Peyer's patch (tissue), 4 donors: ENCODE results near the gene DYNLT4. TPM values are rescaled to one million over a fixed set of nuclear protein-coding genes. Genes with fewer than 3 reads are reported as not detected.

Experiments used
- DNase-seq, 3 donors: peaks; one replicate each; pipeline ENCODE4 v3.0.0-alpha.2; 2017 to 2019
- H3K27ac ChIP-seq, 4 donors: fragments of 200-600 bp; sonication (generic); one replicate each; pipeline ENCODE4 v1.5.1; 2016 to 2019
- H3K27me3 ChIP-seq, 2 donors: fragments of 200-600 bp; sonication (generic); one replicate each; pipeline ENCODE4 v1.5.1; 2019
- H3K36me3 ChIP-seq, 3 donors: fragments of 200-600 bp; sonication (generic); one replicate each; pipeline ENCODE4 v1.5.1; 2016 to 2019
- H3K4me1 ChIP-seq, 4 donors: fragments of 200-600 bp; sonication (generic); one replicate each; pipeline ENCODE4 v1.5.1; 2016 to 2019
- H3K4me3 ChIP-seq, 4 donors: fragments of 200-600 bp; sonication (generic); 1 replicate in 3 of 4; 2 replicates in 1 of 4; pipeline ENCODE4 v1.5.1; 2016 to 2019; ENCODE audit warnings: mild to moderate bottlenecking in 1 of 4
- H3K9me3 ChIP-seq, 4 donors: fragments of 200-600 bp; sonication (generic); one replicate each; pipeline ENCODE4 v1.5.1; 2016 to 2019; ENCODE audit warnings: mild to moderate bottlenecking in 1 of 4
- CTCF ChIP-seq, 6 experiments: fragments of 450-650 bp in 4 of 6; fragments of 200-600 bp in 2 of 6; sonication (generic) in 1 of 6; IDR thresholded peaks; one replicate each; pipeline ENCODE4 v1.5.1; 2017 to 2019; ENCODE audit warnings: antibody characterized with exemption in 6 of 6, mild to moderate bottlenecking in 3 of 6, moderate library complexity in 1 of 6
- POLR2A ChIP-seq, 2 donors: fragments of 450-650 bp; IDR thresholded peaks; one replicate each; pipeline ENCODE4 v1.5.1; 2017; ENCODE audit warnings: antibody characterized with exemption in 2 of 2, mild to moderate bottlenecking in 2 of 2, moderate library complexity in 2 of 2
- total RNA-seq, 4 donors: library from RNA; depleted of rRNA; stranded (reverse); fragments of >200 nt; gene quantifications; one replicate each; pipeline ENCODE4 v1.1.0, GENCODE V29; 2016

DYNLT4 gene
- total RNA-seq, 4 donors from 2014 or later = 3.5 TPM; not detected in 3

DNA sequence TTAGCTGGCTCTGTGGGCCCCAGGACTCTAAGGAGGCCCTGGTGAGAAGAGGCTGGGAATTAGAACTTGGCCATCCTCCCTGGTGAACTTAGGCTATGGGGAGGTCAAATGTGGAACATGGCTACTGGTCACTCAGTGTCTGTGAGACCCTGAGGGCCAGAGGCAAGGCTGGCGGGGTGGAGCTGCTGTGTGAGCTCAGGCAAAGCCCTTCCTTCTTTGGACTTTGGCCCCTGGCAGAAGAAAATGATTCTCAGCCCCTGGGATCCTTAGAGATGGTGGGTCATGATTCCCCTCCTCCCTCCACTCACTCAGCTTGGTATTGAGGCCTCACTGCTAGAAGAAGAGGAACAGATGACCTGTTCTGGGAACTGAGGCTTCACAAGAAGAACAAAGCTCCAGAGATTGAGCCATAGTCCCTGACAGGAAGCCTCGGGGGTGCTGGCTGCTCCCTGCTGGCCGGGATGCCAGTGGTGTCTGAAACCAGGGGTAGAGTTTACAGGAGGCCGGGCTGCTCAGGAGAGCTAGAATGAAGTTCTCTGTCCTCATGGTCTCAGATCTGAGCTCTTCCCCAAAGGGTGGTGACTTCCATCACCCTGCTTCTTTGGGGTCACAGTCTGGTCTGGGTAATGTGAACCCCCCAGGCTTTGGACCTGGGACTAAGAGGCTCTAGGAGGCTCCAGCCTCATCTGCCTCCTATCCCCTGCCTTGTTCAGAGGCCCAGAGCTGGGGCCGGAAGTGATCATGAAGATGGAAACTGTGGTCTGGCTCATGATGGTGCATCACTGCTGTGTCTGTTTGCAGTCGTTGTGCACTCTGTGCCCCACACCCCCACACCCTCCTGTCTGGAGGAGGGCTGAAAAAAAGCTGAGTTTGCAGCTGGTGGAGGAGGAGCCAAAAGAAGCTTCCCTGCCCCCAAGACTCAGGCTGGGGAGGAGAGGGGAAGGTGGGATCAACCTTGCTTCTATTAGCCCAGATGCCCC lies 2.1 kb upstream of the DYNLT4 start:
- TF ChIP-seq CTCF (IDR thresholded peaks at IDR 0.05) (no peak), POLR2A (IDR thresholded peaks at IDR 0.05) (no peak)
- peak overlapping the region; percentile 94 to 98 (median 96) for H3K27ac ChIP-seq
- H3K36me3 ChIP-seq = peaks cover 0 to 20% (median 0%) of the 10 kb centered on the region in 3 donors
- peak overlapping the region in 2 of 4 donors; percentile 0 to 30 for H3K4me3 ChIP-seq
- H3K9me3 ChIP-seq = no peaks in the 10 kb centered on the region
- H3K27me3 ChIP-seq = no peaks in the 10 kb centered on the region
- DNase-seq = peak; percentile 71 to 92 (median 90)
- H3K4me1 ChIP-seq = peaks cover 13 to 59% (median 51%) of the 10 kb centered on the region in 4 donors

DNA sequence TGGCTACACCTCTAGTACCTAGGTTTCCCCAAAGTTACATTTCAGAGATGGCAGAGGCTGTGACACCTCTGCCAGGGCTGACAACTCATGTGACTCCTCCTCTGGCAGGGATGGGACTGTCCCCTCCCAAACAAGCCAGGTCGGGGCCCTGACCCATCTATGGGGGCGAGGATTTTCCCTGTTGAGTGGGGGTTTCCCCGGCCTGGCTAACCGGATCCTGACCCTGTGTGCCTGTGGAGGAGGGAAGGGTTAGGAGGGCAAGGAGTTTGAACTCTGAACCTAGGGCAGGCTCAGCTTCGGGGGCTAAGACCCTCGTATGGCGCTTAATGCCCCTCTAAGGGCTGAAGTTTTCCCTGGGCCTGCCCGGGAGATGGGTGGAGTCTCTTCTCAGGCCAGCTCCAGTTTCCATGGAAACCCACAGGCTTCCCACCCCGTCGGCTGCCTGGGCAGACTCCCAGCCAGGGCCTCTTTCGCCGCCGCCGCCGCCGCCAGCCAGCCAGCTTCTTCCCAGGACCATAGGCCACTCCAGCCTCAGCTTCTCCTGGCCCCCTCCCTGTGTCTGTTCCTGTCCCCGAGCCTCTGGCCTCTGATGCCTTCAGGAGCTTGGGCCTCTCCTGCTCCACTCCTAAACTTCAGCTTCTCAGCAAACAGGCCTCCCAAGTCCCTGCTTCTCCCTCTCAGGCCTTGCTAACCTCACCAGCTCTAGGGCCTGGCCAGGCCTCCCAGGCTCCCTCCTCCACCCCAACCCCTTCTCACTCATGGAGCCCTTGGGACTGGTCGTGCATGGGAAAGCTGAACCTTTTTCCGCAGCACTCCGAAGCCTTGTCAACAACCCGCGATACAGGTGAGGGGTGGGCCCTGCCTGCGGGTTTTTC lies 1.1 kb upstream of the DYNLT4 start, which contains the start of gene BTBD19:
Gene BTBD19, plus strand, starts transcription at position 461 of the 875 bp plus-strand sequence. Its CDS starts 298 bp downstream, at position 759.
- peaks cover 13 to 57% (median 50%) of the 10 kb centered on the region in 4 donors for H3K4me1 ChIP-seq
- H3K4me3 ChIP-seq = peak within 1 kb of the TSS in 3 of 4 donors; percentile 0 to 30 (median 15)
- H3K9me3 ChIP-seq = no peaks in the 10 kb centered on the region
- peak in 2 of 3 donors; percentile 66 to 76 for DNase-seq
- TF ChIP-seq POLR2A (IDR thresholded peaks at IDR 0.05) = no peak
- TF ChIP-seq CTCF (IDR thresholded peaks at IDR 0.05) = no peak
- no peaks in the 10 kb centered on the region for H3K27me3 ChIP-seq
- H3K27ac ChIP-seq = peak within 1 kb of the TSS; percentile 94 to 98 (median 96)
- peaks cover 0 to 29% (median 0%) of the 10 kb centered on the region in 3 donors for H3K36me3 ChIP-seq

DNA sequence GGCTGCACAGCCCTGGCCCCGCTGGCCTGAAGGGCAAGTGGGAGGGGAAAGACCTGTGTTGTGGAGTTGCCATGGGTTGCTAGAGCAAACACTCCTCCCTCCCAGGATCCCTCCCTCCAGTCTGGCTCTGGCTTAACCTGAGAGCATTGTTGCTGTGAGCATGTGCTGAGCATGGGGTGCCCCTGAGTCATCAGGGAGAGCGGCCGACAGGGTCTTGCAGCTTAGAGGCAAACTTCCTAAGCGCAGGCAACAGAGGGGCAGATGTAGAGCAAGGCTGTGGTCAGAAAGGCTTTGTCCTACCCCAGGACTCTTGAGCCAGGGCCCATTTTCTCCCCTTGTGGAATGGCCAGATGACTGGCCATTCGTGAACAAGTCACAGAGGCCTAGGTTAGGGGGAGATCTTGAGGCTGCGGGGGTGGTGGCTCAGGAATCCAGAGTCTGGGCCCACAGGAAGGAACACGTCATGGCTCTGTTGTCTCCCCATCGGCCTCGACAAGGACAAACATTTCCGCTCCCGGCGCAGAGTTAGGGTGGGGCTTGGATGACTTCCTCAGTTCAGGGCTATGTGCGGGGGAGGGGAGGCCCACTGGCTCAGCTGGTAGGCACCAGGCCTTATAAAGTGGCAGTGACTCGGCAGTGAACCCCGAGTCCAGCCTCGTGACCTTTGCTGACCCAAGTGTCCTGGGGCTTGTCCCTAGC lies 362 bp upstream of the DYNLT4 start:
- DNase-seq = peak; percentile 95 to 99 (median 99)

GRCh38 chr1:44806025-44806703 lies 987 bp downstream of the DYNLT4 start:
- no peak for TF ChIP-seq CTCF (IDR thresholded peaks at IDR 0.05)
- peaks cover 13 to 69% (median 58%) of the 10 kb centered on the region in 4 donors for H3K4me1 ChIP-seq
- H3K9me3 ChIP-seq = no peaks in the 10 kb centered on the region
- DNase-seq = peak in 2 of 3 donors; percentile 47 to 49
- H3K36me3 ChIP-seq = peaks cover 0 to 34% (median 0%) of the 10 kb centered on the region in 3 donors
- peak overlapping the region; percentile 94 to 98 (median 96) for H3K27ac ChIP-seq
- H3K4me3 ChIP-seq = no peak overlapping the region
- no peaks in the 10 kb centered on the region for H3K27me3 ChIP-seq

More for the DNA sequence above, 362 bp upstream of the DYNLT4 start:
- Histone ChIP-seq H3K36me3 (peaks cover 0 to 34% (median 0%) of the 10 kb centered on the region in 3 donors), H3K4me3 (peak overlapping the region in 1 of 4 donors; percentile 15), H3K27me3 (no peaks in the 10 kb centered on the region), H3K9me3 (no peaks in the 10 kb centered on the region), H3K4me1 (peaks cover 13 to 58% (median 54%) of the 10 kb centered on the region in 4 donors), H3K27ac (peak overlapping the region; percentile 94 to 98 (median 96))
- TF ChIP-seq POLR2A (IDR thresholded peaks at IDR 0.05) (no peak), CTCF (IDR thresholded peaks at IDR 0.05) (no peak)
